GM19193 (cell line): ENCODE data around the gene HSD11B1L.

Experiments used
- POLR2A ChIP-seq: IDR thresholded peaks from 4 replicates; pipeline ENCODE4 v1.6.1; 2011; ENCODE audit not compliant: insufficient read depth, insufficient read length; ENCODE audit errors: extremely low read depth

Gene HSD11B1L

DNA sequence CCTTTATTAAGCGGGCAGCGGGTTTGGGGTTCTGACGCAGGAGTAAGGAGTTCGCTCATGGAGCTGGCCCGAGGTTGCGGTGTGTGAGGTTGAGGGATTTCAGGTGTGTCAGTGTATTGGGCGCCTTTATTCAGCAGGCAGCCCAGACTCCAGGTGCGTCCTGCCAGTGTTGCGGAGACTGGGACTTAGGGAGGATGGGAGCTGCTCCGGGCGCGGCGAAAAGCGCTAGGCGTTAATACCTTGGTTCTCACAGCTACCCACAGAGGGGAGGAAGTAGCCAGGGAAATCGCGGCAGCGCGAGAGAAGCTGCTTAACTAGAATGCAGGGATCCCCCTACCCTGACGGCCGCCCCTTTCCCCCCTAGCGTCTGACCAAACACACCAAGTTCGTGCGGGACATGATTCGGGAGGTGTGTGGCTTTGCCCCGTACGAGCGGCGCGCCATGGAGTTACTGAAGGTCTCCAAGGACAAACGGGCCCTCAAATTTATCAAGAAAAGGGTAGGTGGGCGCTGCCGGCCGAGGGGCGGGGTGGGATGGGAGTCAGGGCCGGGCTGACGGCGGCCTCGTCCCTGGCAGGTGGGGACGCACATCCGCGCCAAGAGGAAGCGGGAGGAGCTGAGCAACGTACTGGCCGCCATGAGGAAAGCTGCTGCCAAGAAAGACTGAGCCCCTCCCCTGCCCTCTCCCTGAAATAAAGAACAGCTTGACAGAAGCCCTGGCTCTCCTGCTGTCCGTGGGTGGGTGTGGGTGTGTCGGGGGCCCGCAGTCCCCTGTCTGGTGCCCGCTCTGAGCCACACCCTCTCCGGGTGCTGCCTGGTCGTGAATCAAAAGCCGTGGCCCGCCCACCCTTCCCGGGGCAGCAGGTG, 10.4 kb downstream of the HSD11B1L start:
- TF ChIP-seq POLR2A, result no peak

DNA sequence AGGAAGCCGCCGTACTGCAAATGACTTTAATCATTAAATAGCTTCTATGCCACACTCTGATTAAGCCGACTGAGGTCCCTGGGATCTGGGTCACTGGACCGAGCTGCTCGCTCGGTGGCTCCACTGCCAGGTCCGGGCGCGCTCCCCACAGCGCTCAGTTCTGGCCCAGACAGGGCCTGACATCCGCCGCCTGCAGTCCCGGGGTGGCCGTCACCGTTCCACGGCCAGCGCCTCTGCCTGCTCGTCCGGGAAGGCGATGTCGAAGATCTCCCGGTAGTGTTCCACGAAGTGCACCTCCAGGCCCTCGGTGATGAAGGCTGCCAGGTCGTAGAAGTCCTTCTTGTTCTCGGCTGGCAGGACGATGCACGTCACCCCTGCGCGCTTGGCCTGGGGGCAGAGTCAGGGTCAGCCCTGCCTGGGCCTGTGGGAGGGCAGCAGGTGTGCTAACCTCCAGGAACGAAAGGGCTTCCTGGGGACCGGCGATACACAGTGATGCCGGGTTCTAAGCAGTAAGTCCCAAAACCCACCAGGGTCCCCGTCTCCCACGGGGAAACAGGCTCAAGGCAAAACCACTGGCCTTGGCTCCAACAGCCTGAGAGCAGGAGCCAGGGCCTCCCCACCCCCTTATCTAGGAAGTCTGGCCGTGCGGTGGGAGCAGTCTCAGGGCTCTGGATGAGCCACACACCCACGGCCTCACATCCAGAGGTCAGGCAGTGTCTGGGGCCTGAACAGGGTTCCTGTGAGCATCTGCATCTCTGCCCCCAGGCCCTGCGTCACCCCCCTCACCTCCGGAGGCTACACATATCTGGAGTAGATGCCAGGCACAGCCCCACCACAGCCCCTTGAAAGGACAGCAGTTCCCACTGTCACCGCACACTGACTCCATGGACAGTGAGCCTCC, 11.2 kb downstream of the HSD11B1L start:
- TF ChIP-seq POLR2A, result peak; percentile 41

DNA sequence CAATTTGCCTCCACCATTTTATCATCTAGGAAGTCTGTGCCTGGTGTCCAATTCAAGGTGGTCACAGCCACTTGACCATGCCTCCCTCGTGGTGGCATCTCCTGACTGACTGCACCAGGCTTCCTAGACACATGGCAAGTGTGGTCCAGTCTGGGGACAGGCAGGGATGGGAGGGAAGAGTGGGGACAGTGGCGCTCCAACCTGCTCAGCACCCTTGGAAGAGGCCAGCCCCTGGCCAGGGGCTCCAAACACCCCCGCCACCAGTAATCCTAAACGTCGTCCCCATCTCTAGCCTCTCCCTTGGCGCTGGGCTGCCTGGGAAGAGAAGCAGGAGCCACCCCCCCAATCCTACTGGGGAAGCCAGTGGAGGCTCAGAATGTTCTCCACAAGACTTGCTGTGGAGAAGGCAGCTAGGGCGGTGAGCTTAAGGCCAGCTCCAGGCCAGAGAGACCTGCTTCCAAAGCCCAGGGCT, 11.9 kb downstream of the HSD11B1L start:
- no peak for TF ChIP-seq POLR2A

DNA sequence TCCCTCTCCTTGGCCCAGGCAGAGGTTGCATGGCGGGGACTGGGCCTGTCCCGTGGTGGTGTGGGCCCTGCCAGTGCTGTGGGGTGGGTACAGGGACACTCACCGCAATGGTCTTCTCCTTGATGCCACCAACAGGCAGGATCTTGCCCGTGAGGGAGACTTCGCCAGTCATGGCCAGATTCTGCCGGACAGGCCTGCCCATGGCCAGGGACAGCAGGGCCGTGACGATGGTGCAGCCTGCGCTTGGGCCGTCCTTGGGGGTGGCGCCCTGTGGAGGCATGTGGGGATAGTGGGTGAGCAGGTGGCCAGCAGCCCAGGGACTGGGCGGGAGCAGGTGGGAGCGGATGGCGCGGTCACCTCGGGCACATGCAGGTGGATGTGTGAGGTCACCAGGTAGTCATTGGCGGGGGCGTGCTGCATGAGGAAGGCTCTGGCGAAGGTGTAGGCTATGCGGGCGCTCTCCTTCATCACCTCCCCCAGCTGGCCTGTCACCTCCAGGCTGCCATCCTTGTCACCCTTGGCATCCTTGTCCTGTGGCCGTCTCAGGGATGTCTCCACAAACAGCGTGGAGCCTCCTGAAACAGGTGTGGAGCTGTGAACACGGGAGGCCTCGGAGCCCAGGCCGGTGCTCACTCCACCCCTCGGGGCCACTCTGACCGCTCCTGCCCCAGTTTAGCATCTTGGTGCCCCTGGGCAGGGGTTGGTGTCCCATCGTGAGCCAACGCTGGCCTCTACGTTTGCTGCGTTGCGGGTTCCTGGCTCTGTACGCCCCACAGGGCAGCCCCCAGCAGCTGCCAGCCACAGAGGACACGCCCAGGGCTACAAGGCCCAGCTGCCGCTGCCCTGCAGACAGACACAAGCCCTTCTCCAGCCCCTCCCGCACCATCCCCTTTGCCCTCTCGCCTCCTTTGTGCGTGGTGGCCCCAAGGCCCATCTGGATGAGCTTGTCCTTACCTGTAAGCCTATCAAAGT, 12.7 kb downstream of the HSD11B1L start:
- TF ChIP-seq POLR2A, result peak; percentile 55

DNA sequence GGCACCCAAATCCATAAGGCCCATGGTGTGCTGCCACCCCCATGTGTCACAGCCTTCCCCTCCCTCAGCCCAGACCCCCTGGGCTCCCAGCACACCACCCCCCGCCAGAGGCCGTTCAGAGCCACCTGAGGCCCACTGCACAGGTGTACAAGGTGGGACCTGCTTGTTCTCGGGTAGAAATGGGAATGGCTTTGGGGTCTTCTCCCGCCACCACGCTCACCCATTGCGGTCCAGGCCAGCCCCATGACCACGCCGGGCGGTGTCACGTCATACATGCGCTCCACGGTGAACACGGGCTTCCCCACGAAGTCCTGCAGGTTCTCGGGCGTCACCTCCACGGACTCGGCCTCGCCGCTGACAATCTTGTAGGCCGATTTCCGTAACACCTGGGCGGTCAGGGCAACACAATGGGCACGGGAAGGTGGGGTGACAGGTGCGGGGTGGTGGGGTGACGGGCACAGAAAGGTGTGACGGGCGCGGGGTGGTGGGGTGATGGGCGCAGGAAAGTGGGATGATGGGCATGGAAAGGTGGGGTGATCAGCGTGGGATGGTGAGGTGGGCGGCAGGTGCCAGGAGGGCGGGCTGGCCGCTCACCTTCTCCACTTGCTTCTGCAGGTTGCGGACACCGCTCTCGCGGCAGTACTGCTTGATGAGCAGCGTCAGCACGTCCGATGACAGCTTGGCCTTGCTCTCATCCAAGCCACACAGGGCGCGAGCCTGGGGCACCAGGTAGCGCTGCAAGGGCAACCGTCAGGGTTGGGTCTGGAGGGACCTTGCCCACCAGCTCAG, 13.5 kb downstream of the HSD11B1L start:
- TF ChIP-seq POLR2A, result no peak

DNA sequence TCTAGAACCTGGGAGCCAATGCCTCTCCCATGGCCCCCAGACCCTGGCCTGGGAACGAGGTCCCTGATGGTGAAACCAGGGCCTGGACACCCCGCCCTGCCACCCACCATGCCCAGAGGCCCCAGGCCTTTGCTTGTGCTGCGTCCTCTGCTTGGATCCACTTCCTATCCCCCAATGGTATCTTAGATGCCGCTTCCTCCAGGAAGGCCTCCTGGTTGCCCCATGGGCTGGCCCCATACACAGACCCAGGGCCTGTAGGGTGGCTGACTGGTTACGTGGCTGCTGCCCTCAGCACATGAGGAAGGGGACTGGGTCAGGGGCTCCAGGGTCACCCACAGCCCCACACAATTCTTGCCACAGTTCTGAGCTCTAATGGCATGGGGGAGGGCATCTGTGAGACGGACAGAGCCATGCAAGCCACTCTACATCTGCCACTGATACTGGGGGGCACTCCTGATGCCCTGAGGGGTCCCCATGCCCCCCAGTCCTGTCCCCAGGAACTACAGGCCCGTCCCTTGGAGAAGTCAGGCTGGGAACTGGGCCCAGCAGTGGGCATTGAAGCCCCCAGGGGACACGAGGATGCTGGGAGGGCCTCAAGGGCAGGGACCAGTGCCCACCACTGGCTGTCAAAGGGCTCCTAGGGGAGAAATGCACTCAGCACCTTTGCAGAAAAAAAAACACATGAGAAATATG, 14.3 kb downstream of the HSD11B1L start:
- no peak for TF ChIP-seq POLR2A

DNA sequence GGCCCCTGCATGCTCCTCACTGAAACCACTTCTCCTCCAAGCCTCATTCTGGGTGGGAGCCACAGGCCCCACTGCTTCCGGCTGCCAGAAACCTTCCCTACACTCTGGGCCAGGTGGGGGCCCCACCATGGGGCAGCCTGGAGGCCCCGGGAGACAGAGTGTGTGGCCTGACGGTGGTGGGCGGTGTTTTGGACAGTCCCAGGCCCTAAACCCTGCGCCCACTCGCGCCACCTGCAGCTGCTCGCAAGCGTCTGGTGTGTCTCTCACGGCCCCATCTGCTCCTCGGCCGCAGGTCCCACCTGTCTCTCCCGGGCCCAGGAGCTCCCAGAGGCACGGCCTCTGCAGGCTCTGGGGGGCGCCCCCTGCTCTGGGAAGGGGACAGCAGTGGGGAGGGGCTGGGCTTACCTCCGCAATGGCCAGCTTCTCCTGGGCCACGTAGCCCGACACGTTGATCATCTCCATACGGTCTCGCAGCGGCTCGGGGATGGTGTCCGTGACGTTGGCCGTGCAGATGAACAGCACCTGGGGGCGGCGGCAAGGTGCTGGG, 14.9 kb downstream of the HSD11B1L start:
- TF ChIP-seq POLR2A, result peak; percentile 13

DNA sequence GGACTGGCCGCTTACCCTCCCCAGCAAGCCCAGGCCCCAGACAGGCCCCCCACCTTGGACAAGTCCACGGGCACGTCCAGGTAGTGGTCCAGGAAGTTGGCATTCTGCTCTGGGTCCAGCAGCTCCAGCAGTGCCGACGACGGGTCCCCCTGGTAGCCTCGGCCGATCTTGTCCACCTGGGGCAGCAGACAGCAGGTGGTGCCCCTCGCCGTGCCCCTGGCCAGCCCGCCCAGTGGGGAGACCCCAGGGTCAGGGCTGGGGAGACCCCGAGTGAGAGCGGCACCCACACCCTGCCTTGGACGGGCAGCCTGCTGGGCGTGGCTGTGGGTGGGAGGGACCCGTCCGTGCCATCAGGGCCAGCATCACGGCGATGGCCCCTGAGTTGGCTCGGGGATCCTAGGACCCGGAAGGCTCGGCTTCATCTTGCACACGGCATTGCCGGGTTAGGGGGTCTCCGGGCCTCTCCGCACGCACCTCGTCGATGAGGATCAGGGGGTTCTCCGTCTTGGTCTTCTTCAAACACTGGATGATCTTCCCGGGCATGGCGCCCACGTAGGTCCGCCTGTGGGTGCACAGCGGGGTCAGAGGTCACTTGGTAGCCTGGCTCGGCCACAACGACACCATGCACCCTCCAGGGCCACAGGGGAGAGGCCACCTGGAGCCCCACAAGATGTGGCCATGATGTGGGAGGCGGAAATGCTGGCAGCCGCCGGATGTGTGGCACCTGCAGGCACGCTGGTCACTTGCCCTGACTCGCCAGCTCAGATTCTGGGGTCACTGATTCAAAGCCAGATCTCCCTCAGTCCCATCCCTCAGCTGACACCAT, 15.6 kb downstream of the HSD11B1L start:
- no peak for TF ChIP-seq POLR2A

DNA sequence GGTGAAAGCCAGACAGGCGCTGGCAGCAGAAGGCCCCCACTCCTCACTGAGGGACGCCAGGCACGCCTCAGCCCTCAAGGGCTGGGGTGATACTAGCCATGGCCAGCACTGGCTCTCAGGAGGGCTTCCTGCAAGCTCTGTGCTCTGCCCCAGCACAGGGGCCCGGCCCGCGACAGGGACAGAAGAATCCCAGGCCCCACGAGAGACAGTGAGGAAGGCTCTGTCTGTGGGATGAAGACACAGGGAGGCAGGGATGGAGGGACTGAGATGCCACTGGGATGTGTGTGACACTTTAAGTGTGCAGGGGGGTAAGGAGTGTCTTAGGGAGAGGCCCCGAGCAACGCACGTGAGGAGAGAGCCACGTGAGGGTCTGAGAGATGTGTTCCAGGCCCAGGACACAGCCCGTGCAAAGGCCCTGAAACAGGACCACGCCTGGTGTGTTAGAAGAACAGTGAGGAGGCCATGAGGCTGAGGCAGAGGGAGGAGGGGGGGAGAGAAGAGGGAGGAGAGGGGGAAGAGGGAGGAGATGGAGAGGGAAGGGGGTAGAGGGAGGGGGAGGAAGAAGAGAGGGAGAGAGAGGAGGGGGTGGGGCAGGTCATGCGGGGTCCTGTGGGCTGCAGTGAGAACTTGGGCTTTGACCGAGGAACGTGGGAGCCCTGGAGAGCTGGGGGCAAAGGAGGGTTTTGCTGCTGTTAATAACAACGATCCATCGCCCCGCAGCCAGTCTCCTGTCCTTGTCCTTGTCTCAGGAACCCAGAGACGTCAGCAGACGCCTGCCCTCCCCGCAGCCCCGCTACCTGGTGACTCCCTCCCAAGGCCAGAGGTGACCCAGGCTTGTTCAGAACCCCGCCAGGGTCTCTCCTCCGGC, 16.4 kb downstream of the HSD11B1L start:
- TF ChIP-seq POLR2A, result no peak

DNA sequence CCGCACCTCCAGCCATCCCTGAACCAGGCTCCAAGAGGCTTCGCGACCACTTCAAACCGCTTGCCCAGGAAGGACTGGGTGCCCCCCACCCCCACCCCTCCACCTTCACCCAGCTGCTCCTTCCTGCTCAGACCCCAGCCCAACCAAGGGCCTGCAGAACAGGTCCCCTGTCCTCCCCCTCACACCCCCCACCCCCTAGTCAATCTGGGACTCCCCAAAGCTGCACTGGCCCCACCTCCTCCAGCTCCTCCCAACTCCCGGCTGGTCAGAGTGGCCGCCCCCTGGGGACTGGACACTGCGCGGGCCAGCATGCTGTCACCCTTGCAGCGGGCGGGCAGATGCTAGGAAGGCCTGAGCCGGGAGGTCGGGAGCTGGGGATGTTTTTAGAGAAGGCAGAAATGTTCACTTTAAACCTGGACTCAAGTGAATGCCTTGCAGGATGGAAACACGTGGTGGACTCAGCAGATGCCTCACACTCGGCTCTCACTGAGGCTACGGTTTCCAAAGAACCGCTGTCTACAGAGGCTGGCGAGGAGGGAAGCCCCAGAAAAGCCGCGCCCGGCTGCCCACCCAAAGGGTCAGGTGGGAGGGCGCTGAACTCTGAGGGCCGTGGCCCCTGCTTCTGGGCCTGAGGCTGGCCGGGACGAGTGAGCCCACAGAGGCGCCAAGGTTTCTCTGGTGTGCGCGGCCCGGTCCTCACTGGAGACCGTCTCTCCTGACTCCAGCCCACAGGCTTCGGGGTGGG, 17.2 kb downstream of the HSD11B1L start:
- TF ChIP-seq POLR2A, result no peak

DNA sequence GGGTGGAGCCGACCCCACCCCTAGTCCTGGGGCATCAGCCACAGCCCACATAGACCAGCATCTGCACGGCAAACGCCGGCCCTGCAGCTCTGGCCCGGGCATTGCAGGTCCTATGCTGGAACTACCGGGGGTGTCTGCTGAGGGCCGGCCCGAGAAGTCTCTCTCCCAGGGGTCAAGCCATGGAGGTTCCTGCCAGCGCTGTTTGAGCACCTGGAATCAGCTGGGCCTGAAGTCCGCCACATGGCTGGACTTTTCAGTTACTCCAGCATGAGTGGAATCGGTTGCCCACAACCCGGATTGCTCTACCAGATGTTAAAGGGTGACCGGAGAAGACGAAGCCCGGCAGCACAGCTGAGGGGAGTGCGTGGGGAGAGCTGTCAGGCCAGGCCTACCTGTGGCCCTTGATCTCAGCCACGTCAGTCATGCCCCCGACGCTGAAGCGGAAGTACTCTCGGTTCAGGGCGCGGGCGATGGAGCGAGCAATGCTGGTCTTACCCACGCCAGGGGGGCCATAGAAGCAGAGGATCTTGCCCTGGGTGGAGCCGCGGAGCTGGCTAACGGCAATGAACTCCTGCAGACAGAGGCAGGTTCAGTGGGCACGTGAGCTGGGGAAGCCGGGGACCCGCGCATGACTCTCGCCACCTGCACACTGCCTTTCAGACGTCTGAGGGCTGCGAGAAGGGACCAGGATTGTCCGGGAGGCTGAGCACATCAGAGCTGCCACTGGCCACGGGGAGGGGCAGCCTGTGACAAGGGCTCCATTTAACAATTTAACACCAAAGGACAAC, 18.0 kb downstream of the HSD11B1L start:
- no peak for TF ChIP-seq POLR2A
